Stimulated activated effector memory CD8-positive, alpha-beta T cell treated with anti-CD3 and anti-CD28 coated beads, Interleukin-12 subunit alpha, Interleukin-12 subunit beta, amount 100 ng/mL, for 72 hours (primary cell): ENCODE results near the gene IMPDH1.

Experiments
- ATAC-seq: fragments of 150-1000 bp; cut with Tn5 transposase; 2 replicates; pipeline ENCODE4 v1.10.0; 2021
- DNase-seq, 2 donors: peaks; one replicate each; pipeline ENCODE4 v3.0.0; 2021 to 2022; ENCODE audit warnings: low spot score in 2 of 2
- H3K27ac Mint-ChIP-seq: one replicate; pipeline ENCODE4 v1.8.0; 2022; ENCODE audit warnings: mild to moderate bottlenecking, mixed read lengths
- H3K36me3 Mint-ChIP-seq: one replicate; pipeline ENCODE4 v1.8.0; 2022; ENCODE audit warnings: mild to moderate bottlenecking, mixed read lengths
- H3K4me1 Mint-ChIP-seq: one replicate; pipeline ENCODE4 v1.8.0; 2022; ENCODE audit warnings: mixed read lengths
- H3K4me3 Mint-ChIP-seq: one replicate; pipeline ENCODE4 v1.8.0; 2022; ENCODE audit warnings: mild to moderate bottlenecking, mixed read lengths
- H3K9me3 Mint-ChIP-seq: one replicate; pipeline ENCODE4 v1.8.0; 2022; ENCODE audit warnings: mixed read lengths

IMPDH1 gene

GRCh38 chr7:128352636-128353035 is 57.1 kb downstream of the IMPDH1 start:
- Mint-ChIP-seq H3K4me3 (peak overlapping the region; percentile 33), H3K4me1 (peaks cover 7% of the 10 kb centered on the region), H3K27ac (no peak overlapping the region), H3K9me3 (no peaks in the 10 kb centered on the region), H3K36me3 (no peaks in the 10 kb centered on the region)
- no peak for DNase-seq
- no peak for ATAC-seq

- no peaks in the 10 kb centered on the region for H3K36me3 Mint-ChIP-seq
- ATAC-seq (peak; percentile 33), DNase-seq (no peak)
- H3K9me3 Mint-ChIP-seq: no peaks in the 10 kb centered on the region
- no peak overlapping the region for H3K4me3 Mint-ChIP-seq
- no peak overlapping the region for H3K27ac Mint-ChIP-seq
- H3K4me1 Mint-ChIP-seq: peaks cover 7% of the 10 kb centered on the region
Observed at GRCh38 chr7:128352153-128352537, 57.6 kb downstream of the IMPDH1 start.

GRCh38 chr7:128351296-128352152 is 58.3 kb downstream of the IMPDH1 start:
- Mint-ChIP-seq H3K4me3 (no peak overlapping the region), H3K36me3 (no peaks in the 10 kb centered on the region), H3K27ac (no peak overlapping the region), H3K4me1 (peaks cover 7% of the 10 kb centered on the region), H3K9me3 (no peaks in the 10 kb centered on the region)
- DNase-seq: no peak
- ATAC-seq: peak; percentile 31

GRCh38 chr7:128350708-128351295 is 59.0 kb downstream of the IMPDH1 start:
- DNase-seq (no peak), ATAC-seq (no peak)
- no peaks in the 10 kb centered on the region for H3K36me3 Mint-ChIP-seq
- no peaks in the 10 kb centered on the region for H3K9me3 Mint-ChIP-seq
- H3K27ac Mint-ChIP-seq: no peak overlapping the region
- peaks cover 4% of the 10 kb centered on the region for H3K4me1 Mint-ChIP-seq
- H3K4me3 Mint-ChIP-seq: peak overlapping the region; percentile 18

- no peaks in the 10 kb centered on the region for H3K4me1 Mint-ChIP-seq
- no peaks in the 10 kb centered on the region for H3K9me3 Mint-ChIP-seq
- no peak overlapping the region for H3K4me3 Mint-ChIP-seq
- H3K36me3 Mint-ChIP-seq: no peaks in the 10 kb centered on the region
- H3K27ac Mint-ChIP-seq: no peak overlapping the region
- DNase-seq: no peak
- ATAC-seq: no peak
Observed at GRCh38 chr7:128349466-128349825, 60.3 kb downstream of the IMPDH1 start.

GRCh38 chr7:128347647-128348097 is 62.1 kb downstream of the IMPDH1 start:
- Mint-ChIP-seq H3K4me3 (no peak overlapping the region), H3K36me3 (no peaks in the 10 kb centered on the region), H3K9me3 (no peaks in the 10 kb centered on the region), H3K4me1 (peaks cover 5% of the 10 kb centered on the region), H3K27ac (no peak overlapping the region)
- DNase-seq (peak in 1 of 2 donors; percentile 29), ATAC-seq (peak; percentile 44)

- H3K27ac Mint-ChIP-seq: no peak overlapping the region
- peaks cover 10% of the 10 kb centered on the region for H3K36me3 Mint-ChIP-seq
- no peaks in the 10 kb centered on the region for H3K9me3 Mint-ChIP-seq
- ATAC-seq: no peak
- peak overlapping the region; percentile 90 for H3K4me3 Mint-ChIP-seq
- peaks cover 25% of the 10 kb centered on the region for H3K4me1 Mint-ChIP-seq
- DNase-seq: no peak
Observed at GRCh38 chr7:128344431-128344774, 65.4 kb downstream of the IMPDH1 start.

- DNase-seq (peak; percentile 81 to 96), ATAC-seq (peak; percentile 95)
- Mint-ChIP-seq H3K9me3 (no peaks in the 10 kb centered on the region), H3K4me3 (peak within 1 kb of the TSS; percentile 90), H3K36me3 (peaks cover 16% of the 10 kb centered on the region), H3K4me1 (peaks cover 25% of the 10 kb centered on the region), H3K27ac (peak within 1 kb of the TSS; percentile 91)
Observed at GRCh38 chr7:128343554-128344430, 66.0 kb downstream of the IMPDH1 start, which contains the start of gene RBM28. TSS of gene RBM28 (minus strand) at chr7:128343908. CDS start at chr7:128343793, 115 bp downstream.
